ENCODE results near the gene PKD1L1.

The PKD1L1 gene

GRCh38 chr7:47878662-47879061 lies 69.6 kb downstream of the PKD1L1 start:
- ChIA-PET CTCF (no interaction called here), POLR2A (no interaction called here)
- no peak for TF ChIP-seq CTCF (IDR thresholded peaks at IDR 0.05; ENCODE audit: insufficient read depth, low read length, missing control alignments)
- no peak overlapping the region for H3K4me3 ChIP-seq (ENCODE audit: low read depth, low read length)
- DNase-seq (ENCODE audit: low read depth, low spot score): no peak

- TF ChIP-seq CTCF (IDR thresholded peaks at IDR 0.05; ENCODE audit: insufficient read depth, low read length, missing control alignments): no peak
- ChIA-PET POLR2A (no interaction called here), CTCF (no interaction called here)
- no peak for DNase-seq (ENCODE audit: low read depth, low spot score)
- no peak overlapping the region for H3K4me3 ChIP-seq (ENCODE audit: low read depth, low read length)
Observed at GRCh38 chr7:47877336-47877735, 70.9 kb downstream of the PKD1L1 start.

GRCh38 chr7:47875998-47876744 lies 72.1 kb downstream of the PKD1L1 start:
- H3K4me3 ChIP-seq (ENCODE audit: low read depth, low read length): no peak overlapping the region
- ChIA-PET CTCF (no interaction called here), POLR2A (no interaction called here)
- TF ChIP-seq CTCF (IDR thresholded peaks at IDR 0.05; ENCODE audit: insufficient read depth, low read length, missing control alignments): no peak
- no peak for DNase-seq (ENCODE audit: low read depth, low spot score)

- ChIA-PET POLR2A (no interaction called here), CTCF (no interaction called here)
- no peak for TF ChIP-seq CTCF (IDR thresholded peaks at IDR 0.05; ENCODE audit: insufficient read depth, low read length, missing control alignments)
- no peak for DNase-seq (ENCODE audit: low read depth, low spot score)
- no peak overlapping the region for H3K4me3 ChIP-seq (ENCODE audit: low read depth, low read length)
Observed at GRCh38 chr7:47875406-47875805, 72.9 kb downstream of the PKD1L1 start.

GRCh38 chr7:47873762-47874161 lies 74.5 kb downstream of the PKD1L1 start:
- ChIA-PET CTCF (no interaction called here), POLR2A (no interaction called here)
- no peak for TF ChIP-seq CTCF (IDR thresholded peaks at IDR 0.05; ENCODE audit: insufficient read depth, low read length, missing control alignments)
- DNase-seq (ENCODE audit: low read depth, low spot score): peak; percentile 2
- H3K4me3 ChIP-seq (ENCODE audit: low read depth, low read length): no peak overlapping the region

GRCh38 chr7:47867286-47867685 lies 81.0 kb downstream of the PKD1L1 start:
- no peak for DNase-seq (ENCODE audit: low read depth, low spot score)
- ChIA-PET CTCF (no interaction called here), POLR2A (interaction anchor here (0.6 kb wide), 1 partner anchor 48 kb away, joined by 3 read pairs; no protein-coding TSS in a partner anchor)
- no peak for TF ChIP-seq CTCF (IDR thresholded peaks at IDR 0.05; ENCODE audit: insufficient read depth, low read length, missing control alignments)
- no peak overlapping the region for H3K4me3 ChIP-seq (ENCODE audit: low read depth, low read length)

Data from AG04449 (cell line).